ENCODE measurements around the gene F2RL3.
A peak's percentile ranks its signal among the peaks of the same experiment; 100 is the strongest.

F2RL3 gene

GRCh38 chr19:16875584-16876555 is 12.9 kb upstream of the F2RL3 start:
- DNase-seq (ENCODE audit: low spot score) = no peak

DNA sequence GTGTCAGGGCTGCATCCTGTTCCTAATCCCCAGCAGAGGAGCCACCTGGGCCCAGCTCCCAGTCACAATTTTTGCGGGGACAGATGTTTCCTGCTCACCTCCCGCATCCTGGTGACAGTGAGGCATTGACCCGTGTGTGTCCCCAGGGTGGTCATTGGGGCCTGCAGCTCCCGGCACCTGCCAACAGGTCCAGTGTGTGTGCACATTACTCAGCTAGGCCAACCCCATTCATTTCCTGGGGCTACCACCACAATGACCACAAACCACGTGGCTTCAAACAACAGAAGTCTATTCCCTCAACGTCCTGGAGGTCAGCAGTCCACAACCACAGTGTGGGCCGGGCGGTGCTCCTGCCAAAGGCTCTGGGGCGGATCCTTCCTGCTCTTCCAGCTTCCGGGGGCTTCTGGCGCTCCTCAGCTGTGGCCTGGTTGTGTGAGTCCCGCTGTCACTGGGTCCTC is 11.9 kb upstream of the F2RL3 start:
- no peak for DNase-seq (ENCODE audit: low spot score)

DNA sequence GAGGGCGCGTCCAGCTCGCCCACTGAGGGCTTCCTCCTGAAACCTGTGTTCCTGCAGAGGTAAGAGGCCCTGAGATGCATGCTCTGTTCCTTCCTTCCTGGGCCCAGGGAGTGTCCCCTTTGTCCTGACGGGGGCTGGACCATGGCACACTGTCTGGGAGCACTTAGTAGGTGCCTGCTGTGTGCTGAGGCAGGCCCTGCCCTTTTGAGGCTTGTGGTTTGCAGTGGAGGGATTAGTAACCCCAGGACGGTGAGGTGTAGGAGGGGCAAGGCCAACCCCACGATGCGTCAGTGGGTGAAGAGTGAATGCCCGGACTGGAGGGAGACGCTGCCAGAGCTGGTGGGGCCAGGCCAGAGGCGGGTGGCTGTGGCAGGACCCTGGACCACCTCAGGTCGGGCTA is 11.2 kb upstream of the F2RL3 start:
- no peak for DNase-seq (ENCODE audit: low spot score)

DNA sequence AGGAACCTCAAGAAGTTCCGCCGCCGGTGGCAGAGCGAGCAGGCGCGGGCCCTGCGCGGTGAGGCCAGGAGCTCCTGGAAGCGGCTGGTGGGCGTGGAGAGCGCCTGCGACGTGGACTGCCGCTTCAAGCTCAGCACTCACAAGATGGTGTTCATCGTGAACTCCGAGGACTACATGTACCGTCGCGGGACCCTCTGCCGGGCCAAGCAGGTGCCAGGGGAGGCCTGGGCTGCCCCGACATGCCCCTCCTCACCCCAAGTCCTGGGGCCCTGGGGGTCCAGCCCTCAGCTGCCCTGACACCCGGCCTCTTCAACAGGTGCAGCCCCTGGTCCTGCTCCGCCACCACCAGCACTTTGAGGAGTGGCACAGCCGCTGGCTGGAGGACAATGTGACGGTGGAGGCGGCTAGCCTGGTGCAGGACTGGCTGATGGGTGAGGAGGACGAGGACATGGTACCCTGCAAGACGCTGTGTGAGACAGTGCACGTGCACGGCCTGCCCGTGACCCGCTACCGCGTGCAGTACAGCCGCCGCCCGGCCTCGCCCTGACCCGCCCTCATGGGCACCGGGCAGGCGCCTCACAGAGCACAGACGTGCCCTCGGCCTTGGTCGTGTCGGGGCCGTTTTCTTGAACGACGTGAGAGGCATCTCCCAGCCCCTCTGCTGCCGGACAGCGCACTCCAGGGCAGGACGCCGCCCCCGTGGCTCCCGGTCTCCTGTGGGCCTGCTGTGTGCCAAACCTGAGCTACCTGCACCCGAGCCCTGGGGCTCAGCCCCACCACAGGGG is 10.4 kb upstream of the F2RL3 start:
- no peak for DNase-seq (ENCODE audit: low spot score)

DNA sequence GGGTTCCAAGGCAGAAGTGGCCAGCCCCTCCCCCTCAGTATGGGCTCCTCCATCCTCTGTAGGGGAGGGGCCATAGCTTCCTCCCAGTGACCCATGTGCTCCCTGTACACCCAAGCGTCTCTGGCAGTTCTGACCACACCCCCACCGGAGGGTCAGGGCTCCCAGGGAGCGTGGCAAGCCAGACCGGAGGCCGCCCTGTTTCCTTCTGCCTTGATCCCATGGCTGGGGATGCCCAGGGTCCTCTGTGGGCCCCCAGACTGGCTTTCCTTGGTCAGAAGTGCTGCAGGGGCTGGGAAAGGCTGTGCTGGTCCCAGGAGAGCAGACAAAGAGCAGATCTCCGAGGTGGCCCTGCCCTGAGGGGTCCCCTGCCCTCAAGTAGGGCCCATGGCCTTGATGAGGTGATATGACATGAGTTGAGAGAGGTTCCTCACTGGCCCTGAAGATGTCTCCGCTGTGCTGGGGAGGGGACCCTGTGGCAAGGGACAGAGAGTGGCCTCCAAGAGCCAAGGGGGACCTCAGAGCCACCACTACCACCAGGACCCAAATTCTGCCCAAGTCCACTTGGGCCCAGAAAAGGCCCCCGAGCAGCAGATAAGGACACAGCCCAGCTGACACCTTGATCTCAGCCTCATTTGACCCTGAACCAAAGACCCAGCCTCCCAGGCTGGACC is 7.8 kb upstream of the F2RL3 start:
- no peak for DNase-seq (ENCODE audit: low spot score)

DNA sequence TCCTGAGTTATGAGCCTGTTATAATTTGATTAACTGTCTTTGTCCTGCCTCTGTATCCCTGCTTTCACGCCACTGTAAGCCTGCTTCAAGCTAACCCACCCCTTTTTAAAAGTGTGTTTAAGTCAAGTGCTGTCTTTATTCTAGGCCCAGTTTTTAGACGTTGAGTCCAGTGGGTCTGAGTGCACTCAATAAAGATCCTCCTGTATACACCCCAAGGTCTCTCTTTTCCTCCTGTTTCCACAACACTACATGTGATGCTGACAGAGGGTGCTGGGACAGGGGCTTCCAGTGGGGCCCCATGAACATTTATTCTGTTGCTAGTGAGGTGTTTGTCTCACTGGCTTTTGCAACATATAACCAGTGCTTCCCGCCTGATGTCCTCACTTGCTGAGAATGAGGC is 6.7 kb upstream of the F2RL3 start:
- DNase-seq (ENCODE audit: low spot score) = no peak

DNA sequence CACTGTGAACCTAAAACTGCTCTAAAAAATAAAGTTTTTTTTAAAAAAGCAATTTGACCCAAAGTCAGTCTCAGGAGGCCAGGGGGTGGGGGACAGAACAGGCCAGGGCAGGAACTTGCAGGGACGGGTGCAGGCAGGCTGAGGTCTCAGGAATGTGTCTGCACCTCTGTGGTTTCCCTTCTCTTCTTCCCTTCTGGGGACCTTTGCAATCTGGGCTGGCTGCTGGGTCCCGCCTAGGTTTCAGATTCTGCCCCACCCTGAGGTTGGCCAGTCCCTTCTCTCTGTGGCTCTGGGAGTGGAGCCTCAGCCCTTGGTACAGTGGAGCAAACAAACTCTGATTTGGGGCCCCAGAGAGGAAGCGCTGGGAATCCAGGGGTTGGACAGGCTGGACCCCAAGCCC is 5.3 kb upstream of the F2RL3 start:
- DNase-seq (ENCODE audit: low spot score) = no peak

DNA sequence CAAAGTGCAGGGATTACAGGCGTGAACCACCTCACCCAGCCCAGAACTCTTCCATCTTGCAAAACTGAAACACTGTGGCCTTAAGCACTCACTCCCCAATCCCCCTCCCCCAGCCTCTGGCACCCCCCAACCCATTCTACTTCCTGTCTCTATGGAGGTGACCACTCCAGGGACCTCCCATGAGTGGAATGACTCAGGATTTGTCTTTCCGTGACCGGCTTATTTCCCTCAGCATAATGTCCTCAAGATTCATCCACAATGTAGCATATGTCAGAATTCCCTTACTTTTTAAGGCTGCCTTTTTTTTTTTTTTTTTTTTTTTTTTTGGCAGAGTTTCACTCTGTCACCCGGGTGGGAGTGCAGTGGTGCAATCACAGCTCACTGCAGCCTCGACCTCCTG is 3.6 kb upstream of the F2RL3 start:
- DNase-seq (ENCODE audit: low spot score) = no peak

GRCh38 chr19:16886305-16886880 is 2.4 kb upstream of the F2RL3 start:
- no peak for DNase-seq (ENCODE audit: low spot score)

DNA sequence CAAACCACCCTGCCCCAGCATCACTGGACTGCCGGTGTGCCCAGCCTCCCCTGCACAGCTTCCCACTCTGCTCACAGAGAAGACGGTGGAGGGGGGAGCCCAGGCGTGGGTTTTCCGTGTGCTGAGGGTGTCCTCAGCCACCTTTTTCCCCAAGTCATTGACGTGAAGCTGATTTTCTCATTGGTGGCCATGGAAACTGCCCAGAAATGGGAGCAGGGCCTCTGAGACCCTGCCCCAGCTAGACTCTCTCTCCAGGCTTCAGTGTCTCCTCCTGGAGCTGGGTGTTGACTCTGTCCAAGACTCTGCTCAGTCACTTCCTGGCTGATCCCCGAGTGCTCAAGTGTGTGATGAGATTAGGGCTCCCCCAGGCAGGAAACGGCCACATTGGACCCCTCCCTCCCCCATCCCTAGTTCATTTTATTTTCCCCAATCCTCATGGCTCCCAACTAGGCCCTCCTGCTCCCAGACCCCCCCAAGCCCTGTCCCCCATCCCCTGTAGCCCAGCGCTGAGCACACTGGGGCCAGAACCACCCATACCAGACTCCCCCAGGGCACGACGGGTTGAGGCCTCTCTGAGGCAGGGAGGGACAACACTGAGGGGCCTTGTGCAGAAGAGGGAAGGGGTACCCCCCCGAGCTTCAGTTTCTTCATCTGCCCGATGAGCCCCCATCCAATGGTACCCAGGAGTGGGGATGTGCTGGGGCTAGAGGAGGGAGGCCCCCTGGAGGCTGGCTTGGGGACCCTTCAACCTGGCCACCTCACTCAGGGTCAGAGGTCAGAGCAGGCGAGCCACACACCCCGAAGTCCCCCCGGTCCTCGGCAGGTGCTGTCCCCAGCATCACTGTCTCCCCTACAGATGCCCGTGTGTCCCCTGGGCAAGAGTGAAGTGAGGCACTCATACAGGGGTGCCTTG is 1.2 kb upstream of the F2RL3 start:
- no peak for DNase-seq (ENCODE audit: low spot score)

GRCh38 chr19:16889366-16889882 is 625 bp downstream of the F2RL3 start:
- no peak for DNase-seq (ENCODE audit: low spot score)

GRCh38 chr19:16889883-16890460 is 1.2 kb downstream of the F2RL3 start:
- no peak for DNase-seq (ENCODE audit: low spot score)

DNA sequence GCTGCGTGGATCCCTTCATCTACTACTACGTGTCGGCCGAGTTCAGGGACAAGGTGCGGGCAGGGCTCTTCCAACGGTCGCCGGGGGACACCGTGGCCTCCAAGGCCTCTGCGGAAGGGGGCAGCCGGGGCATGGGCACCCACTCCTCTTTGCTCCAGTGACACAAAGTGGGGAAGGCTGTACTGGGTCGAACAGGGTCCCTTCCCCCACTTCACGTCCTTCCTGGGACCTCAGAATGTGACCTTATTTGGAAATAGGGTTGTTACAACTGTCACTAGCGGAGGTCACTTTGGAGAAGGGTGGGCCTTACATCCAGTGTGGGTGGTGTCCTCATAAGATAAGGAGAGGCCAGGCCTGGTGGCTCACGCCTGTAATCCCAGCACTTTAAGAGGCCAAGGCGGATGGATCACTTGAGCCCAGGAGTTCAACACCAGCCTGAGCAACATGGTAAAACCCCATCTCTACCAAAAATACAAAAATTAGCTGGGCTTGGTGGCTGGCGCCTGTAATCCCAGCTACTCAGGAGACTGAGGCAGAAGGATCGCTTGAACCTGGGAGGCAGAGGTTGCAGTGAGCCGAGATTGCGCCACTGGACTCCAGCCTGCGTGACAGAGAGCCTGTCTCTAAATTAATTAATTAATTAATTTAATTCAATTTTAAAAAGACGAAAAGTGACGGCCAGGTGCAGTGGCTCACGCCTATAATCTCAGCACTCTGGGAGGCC is 1.8 kb downstream of the F2RL3 start:
- DNase-seq (ENCODE audit: low spot score) = no peak

DNA sequence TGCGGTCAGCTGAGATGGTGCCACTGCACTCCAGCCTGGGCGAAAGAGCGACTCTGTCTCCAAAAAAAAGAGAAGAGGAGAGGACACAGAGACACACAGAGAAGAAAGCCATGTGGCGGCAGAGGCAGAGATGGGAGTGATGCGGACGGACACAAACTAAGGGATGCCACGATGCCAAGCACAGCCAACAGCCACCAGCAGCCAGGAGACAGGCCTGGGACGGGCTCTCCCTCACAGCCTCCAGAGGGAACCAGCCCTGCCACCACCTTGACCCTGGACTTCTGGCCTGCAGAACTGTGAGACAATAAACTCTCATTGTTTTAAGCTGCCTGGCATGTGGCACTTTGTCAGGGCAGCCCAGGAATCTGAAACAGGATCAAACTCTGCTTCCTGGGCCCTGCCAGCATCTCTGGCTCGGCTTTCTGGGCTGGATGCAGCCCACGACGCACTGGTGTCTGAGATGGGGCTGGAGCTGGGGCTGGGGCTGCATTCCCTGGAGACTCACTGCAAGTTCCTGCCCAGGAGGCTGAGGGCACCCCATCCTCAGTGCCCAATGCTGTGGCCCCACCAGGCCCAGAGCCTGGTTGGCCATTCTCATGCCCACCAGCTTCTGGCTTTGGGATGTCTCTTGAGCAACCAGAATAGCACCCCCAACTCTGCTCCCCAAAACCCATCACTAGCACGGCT is 3.0 kb downstream of the F2RL3 start:
- no peak for DNase-seq (ENCODE audit: low spot score)

GRCh38 chr19:16892436-16892835 is 3.6 kb downstream of the F2RL3 start:
- DNase-seq (ENCODE audit: low spot score) = no peak

DNA sequence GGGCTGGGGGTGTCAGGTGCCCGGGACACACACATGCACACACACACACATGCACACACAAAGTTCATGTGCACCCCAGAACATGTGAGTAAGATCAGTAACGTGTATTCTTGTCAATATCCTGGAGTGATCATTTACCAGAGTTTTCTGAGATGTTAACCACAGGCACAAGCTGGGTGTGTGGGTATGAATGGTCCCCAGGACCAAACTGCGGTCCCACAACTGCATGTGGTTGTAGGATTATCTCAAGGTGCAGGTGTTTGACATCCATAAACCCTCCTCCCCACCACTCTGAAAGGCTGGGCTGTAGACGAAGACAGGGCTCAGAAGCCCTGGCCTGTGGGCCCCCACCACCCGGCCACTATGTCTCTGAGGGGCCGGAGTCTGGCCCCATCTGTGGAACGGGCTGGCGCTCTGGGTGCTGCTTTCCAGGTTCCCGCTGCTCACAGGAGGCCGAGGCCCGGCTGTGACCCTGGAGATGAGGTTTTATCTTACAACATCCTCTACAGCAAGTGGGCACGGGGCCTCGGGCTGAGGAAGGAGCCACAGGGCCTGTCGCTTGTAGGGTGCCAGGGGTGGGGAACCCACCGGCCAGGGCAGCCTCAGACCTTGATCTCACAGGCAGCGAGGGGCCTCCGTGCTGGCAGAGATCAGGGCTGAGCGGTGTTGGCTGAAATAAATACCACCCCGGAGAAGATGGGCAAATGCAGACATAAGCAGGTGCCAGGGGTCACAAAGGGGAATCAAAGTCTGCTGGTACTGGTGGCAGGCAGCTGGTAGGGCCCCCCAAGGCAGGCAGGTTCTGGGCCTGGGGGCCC is 4.3 kb downstream of the F2RL3 start:
- DNase-seq (ENCODE audit: low spot score) = peak; percentile 40

GRCh38 chr19:16893686-16893989 is 4.8 kb downstream of the F2RL3 start:
- DNase-seq (ENCODE audit: low spot score) = peak; percentile 81

- peak; percentile 73 for DNase-seq (ENCODE audit: low spot score)
Observed at GRCh38 chr19:16894080-16894479, 5.3 kb downstream of the F2RL3 start.

All from NAMALWA (cell line).